Myocyte (in vitro differentiated cells): ENCODE measurements around the gene ATXN2. TPM values are rescaled to one million over a fixed set of nuclear protein-coding genes. Genes with fewer than 3 reads are reported as not detected.
"Not testable (repeated sequence)": the region's sequence is repeated elsewhere in the genome, so short reads cannot be mapped to it uniquely, and the experiment has no call there.

Source experiments
- DNase-seq: peaks from one replicate; pipeline ENCODE4 v3.0.0-alpha.2; 2012; ENCODE audit warnings: low read depth
- total RNA-seq: library from RNA; depleted of rRNA; stranded (reverse); fragments of >200 nt; gene quantifications from 2 replicates; pipeline ENCODE4 v1.2.3, GENCODE V29; 2014

The ATXN2 gene
- total RNA-seq, 1 donor from 2014 or later: 18.3 TPM

DNA sequence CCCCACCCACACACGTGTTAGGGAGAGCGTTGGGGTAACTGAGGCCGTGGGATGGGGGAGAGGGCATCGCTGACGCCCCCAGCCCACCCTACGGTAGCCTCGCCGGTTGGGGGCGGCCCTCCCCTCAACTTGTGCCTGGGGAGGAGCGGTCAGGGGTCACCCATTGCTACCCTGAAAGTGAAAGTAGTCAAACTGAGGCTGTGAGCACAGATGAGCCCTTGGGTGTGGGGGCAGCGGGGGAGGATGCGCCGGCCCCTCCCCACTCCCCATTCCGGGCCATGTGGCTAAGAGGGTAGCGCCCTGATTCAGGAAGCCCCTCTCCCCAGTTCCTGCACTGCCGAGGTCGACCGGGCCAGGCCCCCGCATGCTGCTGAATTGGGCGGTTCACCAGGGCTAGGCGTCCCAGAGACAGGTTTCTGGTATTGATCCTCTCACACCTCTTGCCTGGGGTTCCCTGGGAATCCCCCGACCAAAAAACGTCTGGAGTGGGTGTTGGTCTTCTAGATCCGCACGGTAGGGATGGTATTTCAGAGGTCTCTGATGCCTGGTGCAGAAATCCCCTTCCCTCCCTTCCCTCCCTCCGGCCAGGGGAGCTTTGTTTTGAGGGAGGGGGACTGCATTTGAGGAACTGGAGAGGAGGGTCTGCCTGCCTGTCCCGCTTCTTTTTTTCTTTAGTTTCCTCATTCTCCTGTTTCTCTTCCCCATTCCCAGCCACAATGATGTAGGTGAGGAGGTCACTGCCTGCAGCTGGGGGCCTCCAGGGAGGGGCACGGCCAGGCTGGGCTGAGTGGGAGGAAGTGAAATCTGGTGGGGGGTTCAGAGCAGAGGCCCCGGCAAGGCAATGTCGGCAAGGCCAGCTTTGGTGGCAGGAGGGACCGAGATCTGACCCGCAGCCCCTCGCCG lies 192.4 kb downstream of the ATXN2 start:
- DNase-seq: no peak

DNA sequence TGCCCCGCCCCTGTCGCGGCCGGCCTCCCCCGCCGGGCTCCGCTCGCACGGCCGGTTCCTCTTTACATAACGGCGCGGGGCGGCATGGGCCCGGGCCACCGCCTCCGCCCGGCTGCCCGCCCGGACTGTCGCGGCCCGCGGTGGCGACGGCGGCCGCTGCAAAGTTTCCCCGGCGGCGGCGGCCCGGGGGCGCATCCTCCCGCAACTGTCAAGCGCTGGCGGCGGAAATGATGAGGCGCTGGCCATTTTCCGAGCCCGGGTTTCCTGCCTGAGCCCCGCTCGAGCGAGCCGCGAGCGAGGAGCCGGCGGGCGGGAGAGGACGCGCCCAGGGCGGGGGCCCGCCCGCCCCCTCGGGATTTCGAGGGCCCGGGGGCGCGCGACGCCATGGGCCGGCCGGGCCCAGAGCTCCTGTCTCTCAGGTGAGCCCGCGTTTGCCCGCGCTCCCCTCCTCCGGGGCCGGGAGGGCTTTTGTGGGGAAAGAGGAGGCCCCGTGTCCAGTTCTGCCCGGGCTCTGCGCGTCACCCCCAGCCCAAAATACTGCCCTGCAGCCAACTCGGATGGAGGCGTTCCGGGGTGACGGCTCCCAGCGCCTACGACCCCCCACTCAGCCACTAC lies 193.1 kb downstream of the ATXN2 start, which contains the start of gene SH2B3:
SH2B3 (plus strand) TSS at position 65 of the 615 bp plus-strand sequence. CDS start 12,223 bp downstream, outside the sequence.
- DNase-seq: no peak

DNA sequence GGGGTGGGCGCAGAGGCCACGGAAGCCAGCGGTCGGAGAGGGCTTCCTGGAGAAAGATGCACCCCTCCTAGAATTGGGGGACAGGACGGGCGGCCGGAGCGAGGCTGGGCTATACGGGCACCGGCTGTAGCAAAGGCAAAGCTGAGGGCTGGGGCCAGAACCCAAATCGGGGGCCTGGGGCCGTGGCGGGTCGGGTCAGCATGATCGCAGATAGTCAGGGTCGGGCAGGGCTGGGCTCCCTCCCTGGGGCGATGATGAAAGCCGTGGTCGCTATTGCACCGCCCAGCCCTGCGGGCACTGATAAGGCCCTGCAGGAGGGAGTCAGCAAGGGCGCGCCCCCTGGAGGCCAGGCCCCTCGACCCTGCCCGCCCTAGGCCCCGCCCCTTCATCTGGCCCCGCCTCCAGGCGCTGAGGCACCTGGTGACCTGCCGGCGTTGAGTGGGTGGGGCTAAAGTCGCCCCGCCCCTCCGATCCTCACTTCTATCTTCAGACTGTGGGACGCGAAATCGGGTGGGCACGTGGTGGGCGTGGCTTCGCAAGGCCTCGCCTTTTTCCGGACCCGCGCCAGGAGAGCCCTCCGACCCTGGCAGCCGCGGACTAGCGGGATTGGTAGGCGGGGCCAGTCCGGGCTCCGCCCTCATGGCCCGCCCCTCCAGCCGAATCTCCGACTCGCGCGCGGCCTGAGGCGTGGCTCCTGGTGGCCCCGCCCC lies 193.8 kb downstream of the ATXN2 start:
- peak; percentile 90 for DNase-seq

DNA sequence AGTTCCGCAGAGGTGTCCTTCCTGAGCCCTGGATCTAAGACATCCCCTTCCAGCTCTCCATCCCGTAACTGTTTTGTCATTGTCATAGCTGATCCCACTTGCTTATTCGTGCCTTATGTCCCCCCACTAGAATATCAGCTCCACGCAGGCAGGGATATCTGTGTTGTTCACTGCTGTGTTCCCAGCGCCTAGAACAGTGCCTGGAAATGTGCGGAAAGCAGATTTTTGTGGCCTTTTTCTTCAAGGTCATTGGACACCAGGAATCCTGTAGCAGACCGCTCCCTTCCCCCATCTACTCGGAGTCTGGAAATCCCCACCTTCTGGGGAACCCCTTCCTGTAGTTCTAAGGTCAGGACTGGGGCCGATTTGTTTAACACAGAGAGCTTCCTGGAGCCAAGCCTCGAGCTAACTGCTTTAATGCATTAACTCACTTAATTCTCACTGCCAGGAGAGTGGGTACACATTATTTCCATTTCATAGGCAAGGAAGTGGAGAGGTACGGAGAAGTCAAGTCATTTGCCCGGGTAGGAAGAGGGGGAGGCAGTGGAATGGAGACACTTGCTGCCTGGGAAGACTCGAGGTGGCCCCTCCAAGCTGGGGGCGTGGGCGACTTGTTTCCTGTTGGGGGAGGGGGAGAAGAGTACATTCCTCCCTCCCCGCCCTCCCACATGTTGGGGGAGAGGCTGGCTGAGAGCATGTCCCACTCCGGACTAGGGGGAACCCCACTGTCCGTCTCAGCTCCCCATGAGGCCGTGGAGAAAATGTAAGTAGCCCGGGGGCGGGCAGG lies 194.6 kb downstream of the ATXN2 start:
- DNase-seq: no peak

DNA sequence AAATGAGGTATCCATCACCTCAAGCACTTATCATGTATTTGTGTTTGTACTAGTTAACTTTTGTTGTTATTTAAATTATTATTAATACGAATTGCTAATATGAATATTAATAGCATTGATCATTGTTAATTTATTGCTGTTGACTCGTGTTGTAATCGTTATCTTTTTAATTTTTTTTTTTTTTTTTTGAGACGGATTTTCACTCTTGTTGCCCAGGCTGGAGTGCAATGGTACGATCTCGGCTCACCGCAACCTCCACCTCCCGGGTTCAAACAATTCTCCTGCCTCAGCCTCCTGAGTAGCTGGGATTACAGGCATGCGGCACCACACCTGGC lies 196.7 kb downstream of the ATXN2 start:
- DNase-seq: not testable (repeated sequence)

Other genes with a start within 250 kb of the ATXN2 start
- 74.0 and 75.4 TPM in 2 replicates for gene PHETA1, start 230.2 kb downstream of the ATXN2 start, total RNA-seq
- gene SH2B3, start 193.4 kb downstream of the ATXN2 start, total RNA-seq: 116 and 203 TPM in 2 replicates
- 17.7 and 20.4 TPM in 2 replicates for gene BRAP, start 86.6 kb upstream of the ATXN2 start, total RNA-seq
- 13.5 and 17.3 TPM in 2 replicates for gene ACAD10, start 86.7 kb upstream of the ATXN2 start, total RNA-seq
- 2.7 and 3.2 TPM in 2 replicates for gene ALDH2, start 167.6 kb upstream of the ATXN2 start, total RNA-seq
- 45.4 and 64.4 TPM in 2 replicates for gene MAPKAPK5, start 242.9 kb upstream of the ATXN2 start, total RNA-seq